NCI-H128 (cell line): ENCODE data around the gene ABCA2.

ENCODE experiments used
- DNase-seq: peaks from one replicate; lab custom pipeline; 2025; ENCODE audit not compliant: unreplicated experiment; lab: John Stamatoyannopoulos, UW

Gene ABCA2

DNA sequence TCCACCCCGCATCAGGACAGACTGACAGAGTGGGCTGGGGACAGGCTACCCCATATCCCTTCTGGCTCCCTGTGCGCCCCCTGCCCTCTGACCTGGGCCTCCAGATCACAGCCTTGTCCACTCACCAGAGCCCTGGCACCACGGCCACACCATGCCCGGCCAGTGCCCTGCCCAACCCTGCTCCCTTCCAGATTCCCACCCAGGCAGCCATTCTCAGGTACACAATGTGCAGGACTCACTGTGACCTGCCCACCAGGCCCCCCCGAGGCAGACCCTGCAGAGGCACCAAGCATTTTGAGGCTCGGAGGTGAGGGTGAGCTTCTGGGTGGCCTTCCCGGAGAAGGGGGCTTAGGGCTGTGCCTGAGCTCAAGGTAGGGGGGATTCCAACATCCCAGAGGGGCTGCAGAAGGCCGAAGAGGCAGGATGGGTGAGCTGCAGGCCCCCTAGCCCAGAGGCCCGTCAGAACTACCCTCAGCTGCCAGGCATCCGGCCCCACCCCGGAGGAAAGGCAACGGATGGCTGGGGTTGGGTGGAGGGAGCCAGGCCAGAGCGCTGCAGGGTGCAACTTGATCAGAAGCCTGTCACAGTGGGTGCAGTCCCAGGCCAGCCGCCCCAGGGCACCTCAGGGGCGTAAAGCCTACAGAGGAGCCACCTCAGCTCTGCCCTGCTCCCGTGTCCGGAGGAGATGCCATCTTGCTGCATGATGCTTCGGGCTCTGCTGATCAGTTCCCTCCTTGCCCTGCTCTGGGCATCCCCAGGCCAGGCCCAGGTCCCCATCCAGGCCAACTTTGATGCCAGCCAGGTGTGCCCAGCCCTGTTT lies 45.6 kb downstream of the ABCA2 start, which contains the start of gene LCNL1:
Gene LCNL1 (plus strand): TSS at position 762 of the 820 bp plus-strand sequence. CDS start 594 bp downstream, outside the sequence.
- DNase-seq, result no peak

DNA sequence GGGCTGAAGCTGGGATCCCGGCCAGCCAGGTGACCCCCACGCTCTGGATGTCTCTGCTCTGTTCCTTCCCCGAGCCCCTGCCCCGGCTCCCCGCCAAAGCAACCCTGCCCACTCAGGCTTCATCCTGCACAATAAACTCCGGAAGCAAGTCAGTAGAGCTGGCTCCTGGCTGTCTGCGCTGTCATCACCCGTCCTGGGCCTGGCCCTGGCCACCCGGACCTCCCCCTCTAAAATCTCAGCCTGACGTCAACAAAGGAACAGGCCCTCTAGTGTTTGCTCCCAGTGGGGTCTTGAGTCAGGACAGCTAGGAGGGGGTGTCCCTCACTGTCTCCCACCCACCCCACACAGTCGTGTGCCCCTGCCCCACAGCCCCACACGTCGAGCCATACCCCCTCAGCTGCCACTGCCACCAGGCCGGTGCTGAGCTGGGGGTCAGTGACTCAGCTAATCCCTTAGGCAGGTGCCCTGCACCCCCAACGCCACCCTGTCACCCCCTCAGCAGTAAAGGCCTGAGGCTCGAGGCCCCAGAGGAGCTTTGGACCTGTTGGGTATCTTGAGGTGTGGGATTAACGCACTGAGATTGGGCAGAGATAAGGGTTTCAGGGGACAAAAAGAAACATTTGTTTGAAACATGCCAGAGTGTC lies 46.3 kb downstream of the ABCA2 start:
- no peak for DNase-seq

DNA sequence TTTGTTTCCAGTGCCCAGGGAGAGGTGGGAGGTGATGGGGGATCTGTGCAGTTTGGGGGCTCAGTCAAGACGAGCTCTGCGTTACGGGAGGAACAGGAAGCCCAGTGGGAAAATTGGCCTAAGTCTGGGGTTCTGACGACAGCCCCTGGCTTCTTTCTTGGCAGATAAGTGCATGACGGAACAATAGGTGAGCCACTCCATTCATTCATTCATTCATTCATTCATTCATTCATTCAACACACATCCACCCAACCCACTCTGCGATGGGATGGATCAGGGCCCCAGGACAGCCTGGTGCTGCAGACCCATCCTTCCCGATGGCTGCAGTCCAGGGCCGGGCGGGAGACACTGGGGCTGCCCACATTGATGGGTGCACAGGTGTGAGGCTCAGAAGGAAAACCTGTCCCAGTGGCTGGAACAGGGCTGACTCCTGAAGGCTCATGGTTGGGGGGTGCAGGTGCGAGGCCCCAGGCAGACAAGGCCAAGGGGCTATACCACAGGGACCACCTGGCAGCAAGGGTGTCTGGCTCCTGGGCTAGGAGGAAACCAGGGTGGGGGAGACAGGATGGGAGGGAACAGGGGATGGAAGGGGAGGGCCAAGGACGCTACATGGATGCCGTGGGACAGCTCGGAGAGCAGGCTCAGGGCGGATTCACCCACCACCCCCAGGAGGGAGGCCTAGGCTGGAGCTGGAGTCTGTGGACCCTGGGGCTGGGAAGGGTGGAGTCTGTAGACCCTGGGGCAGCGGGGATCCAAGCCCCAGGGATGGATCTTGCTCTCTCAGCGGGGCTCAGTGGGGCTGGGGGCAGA lies 47.2 kb downstream of the ABCA2 start:
- DNase-seq, result no peak

DNA sequence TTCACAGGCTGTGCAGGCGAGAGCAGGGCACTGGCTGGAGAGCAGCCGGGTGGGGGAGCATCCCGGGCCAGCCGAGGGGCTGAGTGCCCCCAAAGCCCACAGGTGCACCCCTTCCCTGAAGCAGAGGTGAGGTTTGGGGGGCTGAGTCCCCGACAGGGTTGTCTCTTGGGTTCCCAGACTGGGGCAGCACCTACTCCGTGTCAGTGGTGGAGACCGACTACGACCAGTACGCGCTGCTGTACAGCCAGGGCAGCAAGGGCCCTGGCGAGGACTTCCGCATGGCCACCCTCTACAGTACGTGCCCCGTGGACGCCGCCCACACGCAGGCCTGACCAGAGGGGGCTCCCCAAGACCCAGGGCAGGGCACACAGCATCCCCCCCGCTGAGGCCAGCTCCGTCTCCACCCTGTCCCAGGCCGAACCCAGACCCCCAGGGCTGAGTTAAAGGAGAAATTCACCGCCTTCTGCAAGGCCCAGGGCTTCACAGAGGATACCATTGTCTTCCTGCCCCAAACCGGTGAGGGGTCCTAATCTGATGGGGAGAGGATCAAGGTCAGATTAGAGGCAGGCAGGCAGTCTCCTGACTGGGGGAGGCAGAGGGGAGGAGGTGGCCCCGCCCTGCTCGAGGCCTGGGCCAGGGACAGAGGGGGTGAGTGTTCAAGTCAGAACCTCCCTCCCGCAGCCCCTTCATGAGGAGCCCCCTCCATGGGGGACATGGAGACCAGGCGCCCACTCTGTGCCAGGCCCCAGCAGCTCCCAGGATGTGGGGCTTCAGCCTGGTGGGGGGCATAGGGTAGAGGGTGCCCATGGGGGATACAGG lies 48.1 kb downstream of the ABCA2 start:
- DNase-seq, result no peak

DNA sequence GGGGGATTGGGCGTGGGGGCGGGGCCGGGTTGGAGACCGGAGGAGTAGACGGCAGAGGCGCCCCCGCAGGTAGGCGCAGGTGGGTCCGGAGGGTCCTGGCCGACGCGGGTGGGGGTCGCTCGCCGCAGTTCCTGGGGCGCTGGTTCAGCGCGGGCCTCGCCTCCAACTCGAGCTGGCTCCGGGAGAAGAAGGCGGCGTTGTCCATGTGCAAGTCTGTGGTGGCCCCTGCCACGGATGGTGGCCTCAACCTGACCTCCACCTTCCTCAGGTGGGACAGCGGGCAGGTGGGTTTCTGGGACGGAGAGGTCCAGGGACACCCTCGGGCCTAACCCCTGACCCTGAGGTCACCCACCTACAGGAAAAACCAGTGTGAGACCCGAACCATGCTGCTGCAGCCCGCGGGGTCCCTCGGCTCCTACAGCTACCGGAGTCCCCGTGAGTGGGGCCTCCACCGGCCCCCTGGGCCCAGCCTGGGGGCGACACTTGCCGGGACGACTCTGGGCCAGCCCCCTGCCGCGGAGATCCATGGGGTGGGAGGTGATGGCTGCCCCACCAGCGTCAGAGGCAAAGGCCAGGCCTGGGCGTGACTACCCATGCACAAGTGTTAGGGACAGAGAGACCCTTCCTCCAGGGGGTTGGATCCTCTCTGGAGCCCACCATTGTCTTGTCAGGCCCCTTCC lies 49.0 kb downstream of the ABCA2 start:
- DNase-seq, result no peak

DNA sequence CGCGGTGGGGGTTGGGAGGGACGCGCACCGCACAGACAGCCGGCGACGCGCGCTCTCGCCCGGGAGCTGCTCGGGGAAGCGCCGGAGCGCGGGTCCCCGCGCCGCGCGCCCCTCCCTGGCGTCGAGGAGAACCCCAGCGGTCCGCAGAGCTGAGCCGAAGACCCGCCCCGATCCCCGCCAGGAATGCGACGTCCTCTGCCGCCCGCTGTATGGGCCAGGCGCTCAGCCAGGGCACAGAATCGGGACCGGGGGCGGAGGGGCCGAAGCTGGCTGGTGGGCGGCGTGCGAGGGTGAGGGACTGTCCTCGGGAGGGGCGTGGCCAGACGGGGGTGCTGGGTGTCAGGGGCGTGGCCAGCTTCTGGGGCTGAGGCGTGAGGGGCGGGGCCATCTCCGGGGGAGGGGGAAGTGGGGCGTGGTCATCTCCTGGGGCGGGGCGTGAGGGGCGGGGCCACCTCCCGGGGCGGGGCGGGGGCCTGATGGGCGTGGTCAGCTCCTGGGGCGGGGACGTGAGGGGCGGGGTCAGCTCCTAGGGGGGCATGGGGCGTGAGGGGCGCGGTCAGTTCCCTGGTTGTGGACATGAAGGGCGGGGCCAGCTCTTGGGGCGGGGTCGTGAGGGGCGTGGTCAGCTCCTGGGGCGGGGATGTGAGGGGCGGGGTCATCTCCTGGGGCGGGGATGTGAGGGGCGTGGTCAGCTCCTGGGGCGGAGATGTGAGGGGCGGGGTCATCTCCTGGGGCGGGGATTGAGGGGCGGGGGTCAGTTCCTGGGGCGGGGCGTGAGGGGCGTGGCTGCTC lies 49.8 kb downstream of the ABCA2 start:
- peak; percentile 15 for DNase-seq

DNA sequence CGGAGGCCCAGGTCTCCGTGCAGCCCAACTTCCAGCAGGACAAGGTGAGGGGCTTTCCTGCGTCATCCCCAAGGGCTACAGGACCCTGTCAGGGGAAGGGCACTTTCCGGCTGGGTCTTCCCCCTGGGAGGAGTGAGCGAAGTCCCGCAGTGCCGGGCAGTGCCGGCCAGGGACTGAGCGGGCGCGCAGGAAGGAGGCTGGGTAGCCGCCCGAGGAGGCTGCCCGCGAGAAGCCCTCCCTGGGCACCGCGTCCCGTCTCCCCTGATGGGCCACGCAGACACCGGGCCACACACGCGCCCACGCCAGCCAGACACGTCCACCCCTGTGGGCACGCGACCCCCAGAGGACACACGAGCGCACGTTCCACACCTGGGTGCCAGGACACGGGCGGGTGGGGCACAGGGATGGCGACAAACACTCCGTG lies 50.4 kb downstream of the ABCA2 start:
- DNase-seq, result no peak

DNA sequence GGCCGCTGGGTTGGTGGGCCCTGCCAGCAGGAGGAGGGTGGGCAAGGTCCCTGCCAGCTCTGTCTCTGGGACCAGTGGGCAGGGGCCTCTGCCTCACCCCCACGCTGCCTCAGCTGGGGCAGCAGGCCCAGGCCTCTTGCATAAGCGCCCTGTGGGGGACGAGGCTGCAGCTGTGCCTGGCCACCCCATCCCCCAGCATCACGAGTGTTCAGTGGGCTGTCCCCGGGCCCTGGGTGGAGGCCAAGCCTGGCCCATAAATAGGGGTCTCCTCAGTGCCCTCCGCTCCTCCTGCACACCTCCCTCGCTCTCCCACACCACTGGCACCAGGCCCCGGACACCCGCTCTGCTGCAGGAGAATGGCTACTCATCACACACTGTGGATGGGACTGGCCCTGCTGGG lies 50.8 kb downstream of the ABCA2 start, which contains the start of gene PTGDS:
Gene PTGDS (plus strand): TSS at position 282 of the 400 bp plus-strand sequence. CDS start 75 bp downstream, at position 357.
- DNase-seq, result no peak

DNA sequence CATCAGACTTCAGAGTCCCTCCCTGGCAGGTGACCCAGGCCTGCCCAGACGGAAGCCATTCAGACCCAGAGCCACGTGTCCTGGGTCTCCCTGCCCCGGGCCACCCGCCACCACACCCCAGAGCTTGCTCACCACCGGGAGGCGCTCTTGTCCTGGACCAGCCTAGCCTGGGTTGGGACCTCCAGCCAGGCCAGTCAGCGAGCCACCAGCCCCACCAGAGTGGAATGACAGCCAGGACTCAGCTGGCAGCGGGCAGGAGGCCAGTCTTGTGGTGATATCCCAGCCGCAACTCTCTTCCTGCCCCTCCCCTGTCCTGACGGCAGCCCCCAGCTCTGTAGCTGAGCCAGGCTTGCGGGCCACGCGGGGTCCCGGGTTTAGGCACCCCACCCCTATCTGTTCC lies 52.4 kb downstream of the ABCA2 start:
- DNase-seq, result no peak

DNA sequence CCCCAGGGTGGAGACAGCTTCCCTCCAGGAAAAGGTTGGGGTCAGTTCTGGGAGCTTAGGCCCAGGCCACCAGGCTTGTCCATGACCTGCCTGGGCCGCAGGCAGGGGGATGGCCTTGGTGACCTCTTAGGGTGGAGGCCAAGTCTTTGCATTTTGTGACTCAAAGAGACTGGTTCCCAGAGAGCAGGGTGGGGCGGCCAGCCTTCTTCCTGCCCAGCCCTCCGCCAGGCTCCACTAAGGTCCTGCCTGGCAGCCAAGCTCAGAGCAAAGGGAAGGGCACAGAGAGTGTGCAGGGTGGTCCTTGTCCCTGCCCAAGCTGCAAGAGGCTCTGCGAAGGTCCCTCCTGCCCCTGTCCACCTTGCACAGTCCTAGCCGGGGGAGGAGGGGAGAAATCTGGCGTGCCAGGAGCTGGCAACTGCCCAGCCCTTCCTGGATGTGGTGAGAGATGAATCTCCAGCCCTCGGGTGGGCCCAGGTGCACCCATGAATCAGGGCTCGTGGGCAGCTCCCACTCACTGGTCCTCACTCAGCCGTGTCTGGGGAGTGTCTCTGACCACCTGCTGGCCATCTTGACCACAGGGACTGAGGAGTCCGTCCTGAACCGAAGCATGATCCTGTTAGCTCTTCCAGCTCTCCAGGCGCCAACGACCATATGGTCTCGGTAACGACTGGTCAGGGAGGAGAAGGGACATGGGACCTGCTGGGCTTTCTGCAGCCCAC lies 53.1 kb downstream of the ABCA2 start:
- no peak for DNase-seq

DNA sequence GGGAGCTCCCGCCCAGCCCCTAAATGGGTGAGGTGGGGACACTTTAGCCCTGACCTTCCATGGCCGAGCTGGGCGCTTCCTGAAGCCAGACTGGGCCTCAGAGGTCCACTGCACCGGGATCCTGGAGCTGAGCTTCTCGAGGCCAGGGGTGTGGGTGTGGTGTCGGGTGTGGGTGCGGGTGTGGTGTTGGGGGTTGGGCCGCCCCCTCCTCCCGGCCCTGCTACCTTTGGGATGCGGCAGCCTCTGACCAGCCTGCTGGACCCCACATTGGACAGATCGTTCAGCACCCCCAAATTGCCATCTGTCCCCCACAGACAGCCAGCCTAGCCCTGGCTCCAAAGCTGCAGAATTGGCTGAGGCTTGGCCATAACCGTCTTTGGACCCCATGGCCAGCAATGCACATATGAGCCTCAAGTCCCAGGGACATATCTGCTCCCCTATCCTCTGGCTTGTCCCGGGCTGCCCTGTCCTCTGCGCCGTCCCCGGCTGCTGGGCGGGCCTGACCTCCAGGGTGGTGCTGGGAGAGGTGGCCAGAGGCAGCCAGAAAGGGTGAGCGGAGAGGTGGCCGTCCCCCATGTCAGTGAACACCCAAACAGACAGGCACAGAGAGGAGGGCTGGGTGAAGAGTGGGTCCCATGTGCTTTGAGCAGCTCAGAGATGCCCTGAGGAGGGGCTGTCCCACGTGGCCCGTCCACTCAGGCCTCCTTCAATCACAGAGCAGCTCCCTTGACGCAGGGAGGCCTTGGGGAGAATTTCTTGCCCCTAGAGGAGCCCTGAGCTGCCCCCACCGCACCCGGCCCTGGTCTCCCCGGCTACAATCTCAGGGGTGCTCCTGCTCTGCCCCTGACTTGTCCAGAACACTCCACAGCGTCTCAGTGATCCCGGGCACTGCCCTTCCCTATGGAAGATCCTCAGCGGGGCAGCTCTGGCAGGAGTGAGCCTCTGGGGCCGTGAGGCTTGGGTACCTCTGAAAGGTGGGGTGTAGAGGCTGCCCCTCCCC lies 54.1 kb downstream of the ABCA2 start:
- DNase-seq, result no peak

DNA sequence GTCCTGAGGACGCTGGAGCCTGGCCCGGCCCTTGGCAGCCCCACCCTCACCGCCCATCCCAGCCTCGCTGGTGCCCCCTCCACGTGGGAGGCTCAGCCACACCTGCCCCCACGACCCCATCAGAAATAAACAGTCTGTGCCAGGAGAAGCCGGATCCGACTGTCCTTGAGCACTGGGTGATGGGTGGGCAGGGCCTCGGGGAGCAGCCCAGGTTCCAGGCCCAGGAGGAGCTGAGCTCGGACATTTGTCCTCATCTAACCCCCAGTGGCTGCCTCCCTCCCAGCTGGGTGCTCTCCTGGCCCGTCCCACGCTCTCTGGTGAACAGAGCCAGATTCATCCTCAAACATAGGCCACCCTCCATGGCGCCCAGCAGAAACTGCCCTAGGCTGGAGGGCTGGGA lies 55.3 kb downstream of the ABCA2 start:
- no peak for DNase-seq

DNA sequence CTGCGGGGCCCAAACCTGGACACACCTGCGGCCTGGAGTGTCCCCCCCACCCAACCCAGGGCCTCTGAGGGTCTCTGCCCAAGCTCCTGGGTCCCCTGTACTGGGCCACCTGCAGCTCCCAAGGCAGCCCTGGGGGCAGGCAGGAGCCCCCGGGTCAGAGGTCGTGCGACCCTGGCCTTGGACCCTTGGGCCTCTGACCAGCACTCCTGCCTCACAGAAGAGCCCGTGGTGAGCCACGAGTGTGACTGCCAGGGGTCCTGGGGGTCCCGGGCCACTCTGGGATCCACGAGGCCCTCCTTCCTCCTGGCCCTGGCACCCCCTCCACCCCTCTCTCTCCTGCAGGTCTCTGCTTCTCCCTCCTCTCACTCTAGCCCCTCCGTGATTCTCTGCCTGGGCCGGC lies 55.7 kb downstream of the ABCA2 start:
- no peak for DNase-seq

DNA sequence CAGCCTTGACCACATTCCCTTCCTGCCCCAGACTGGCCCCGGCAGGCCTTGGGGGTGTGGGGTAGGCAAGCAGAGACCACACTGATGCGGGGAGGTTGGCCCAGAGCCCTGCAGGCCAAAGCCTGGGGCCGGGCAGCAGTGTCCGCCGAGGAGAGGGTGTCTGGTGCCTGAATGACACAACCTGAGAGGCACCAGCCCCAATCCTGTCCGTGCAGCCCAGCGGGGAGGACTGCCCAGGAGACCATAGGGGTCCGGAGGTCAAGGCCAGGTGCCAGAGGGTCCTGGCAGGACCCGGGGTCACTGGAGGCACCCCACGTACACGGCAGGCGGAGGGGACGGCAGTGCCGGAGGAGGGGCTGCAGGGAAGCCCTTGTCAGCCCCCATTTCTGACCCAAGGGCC lies 56.3 kb downstream of the ABCA2 start:
- DNase-seq, result no peak

DNA sequence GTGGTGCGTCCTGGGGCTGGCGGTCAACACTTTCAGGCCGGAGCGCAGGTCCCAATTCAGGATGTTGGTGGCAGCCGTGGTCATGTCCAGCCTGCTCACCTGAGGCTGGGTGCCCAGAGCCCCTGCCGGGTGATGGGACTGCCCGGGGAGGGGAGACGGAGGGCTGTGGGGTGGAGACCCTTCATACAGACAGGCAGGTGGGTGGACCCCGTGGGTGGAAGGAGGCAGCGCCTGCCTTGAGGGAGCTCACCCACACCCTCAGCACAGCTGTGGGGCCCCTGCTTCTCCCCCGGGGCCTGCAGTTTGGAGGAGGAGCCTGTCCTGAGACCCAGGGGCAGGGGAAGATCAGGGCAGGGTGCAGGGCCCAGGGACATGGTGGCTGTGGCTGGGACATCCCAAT lies 57.7 kb downstream of the ABCA2 start:
- DNase-seq, result no peak

DNA sequence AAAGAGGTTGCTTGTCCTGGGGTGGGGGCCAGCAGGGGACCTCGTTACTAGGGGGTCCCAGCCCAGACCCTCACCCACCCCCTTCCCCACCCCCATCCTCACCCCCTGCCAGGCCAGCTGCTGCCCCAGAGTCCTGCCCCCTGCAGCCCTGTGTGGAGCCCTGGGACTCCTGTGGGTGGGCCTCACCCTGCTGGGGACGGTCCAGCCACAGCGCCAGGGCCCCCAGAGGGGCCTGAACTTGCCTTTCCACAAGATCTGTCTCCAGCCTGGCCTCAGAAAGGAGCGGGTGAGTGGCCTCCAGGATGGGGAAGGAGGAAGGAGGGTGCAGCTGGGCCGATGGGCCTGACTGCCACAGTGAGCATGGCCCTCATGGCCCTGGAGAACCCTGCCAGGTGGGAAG lies 58.3 kb downstream of the ABCA2 start:
- DNase-seq, result no peak

DNA sequence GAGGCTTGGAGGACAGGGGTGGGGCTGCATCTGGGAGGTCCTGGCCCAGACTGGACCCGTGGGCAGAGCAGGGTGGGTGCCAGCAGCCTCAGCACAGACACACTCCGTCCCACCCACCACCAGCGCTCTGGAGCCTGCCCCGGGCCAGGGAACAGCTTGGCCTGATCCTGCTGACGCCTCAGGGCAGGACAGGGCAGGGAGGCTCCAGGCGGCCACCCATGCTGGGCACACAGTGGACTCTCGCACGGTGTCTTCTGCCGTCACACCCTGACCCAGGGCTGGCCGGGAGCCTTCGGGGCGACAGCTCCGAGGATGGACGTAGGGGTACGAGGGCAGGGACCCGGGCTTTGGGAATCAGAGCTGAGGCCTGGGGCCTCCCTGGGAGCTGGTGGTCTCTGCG lies 58.9 kb downstream of the ABCA2 start:
- DNase-seq, result no peak
